Measurements from ENCODE around the gene SMYD3. TPM values are rescaled to one million over a fixed set of nuclear protein-coding genes. Genes with fewer than 3 reads are reported as not detected.
A peak's percentile ranks its signal among the peaks of the same experiment; 100 is the strongest.

The SMYD3 gene
- total and polyA plus RNA-seq, 9 of the 15 experiments (the other 6 are each of a cell fraction or from before 2014, with no cell fraction given), result 128 to 440 (median 197) TPM

DNA sequence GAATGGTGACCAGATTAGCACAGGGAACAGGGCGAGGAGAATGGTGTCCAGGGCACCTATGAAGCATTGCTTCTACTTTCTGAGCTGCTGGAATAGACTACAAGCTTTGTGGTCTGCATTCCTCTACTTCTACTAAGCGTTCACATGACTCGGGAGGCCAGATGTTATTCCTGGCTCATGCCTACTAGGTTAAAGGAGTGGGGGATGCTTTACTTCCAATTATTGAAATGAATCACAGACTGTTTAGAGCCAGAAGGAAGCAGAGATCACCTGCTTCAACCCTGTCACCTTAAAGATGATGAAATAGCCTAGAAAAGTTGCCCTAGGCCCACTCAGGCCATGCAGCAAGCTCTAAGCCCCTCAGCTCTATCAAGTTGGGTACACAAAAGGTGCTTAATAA lies 718.8 kb downstream of the SMYD3 start:
- no peak; the same call in 1 of the 2 replicates for TF ChIP-seq CEBPG (CRISPR knock-in tag; IDR thresholded peaks at IDR 0.05)
- peak in 1 of 2 experiments; percentile 64; a peak in 2 of 4 replicates for TF ChIP-seq CEBPG (tag; conservative IDR thresholded peaks at IDR 0.05 in 1 of 2, IDR thresholded peaks at IDR 0.05 in 1 of 2)
- TF ChIP-seq HDAC1 (IDR thresholded peaks at IDR 0.05), result no peak
- no peak for TF ChIP-seq CHAMP1 (IDR thresholded peaks at IDR 0.05)
- no peak for TF ChIP-seq RBBP5 (IDR thresholded peaks at IDR 0.05; ENCODE audit: borderline replicate concordance, insufficient read depth, low read length, poor library complexity, severe bottlenecking)
- TF ChIP-seq MTA1 (IDR thresholded peaks at IDR 0.05; ENCODE audit: borderline replicate concordance), result no peak
- no peak for TF ChIP-seq SAP30 (IDR thresholded peaks at IDR 0.05; ENCODE audit: borderline replicate concordance, insufficient read depth, low read depth, low read length, poor library complexity, severe bottlenecking)
- TF ChIP-seq PURB (CRISPR knock-in tag; IDR thresholded peaks at IDR 0.05; ENCODE audit: low read depth), result no peak
- no peak for TF ChIP-seq ZFP36 (IDR thresholded peaks at IDR 0.05; ENCODE audit: low read depth, low read length, partially characterized antibody)

More for the DNA sequence above, 718.8 kb downstream of the SMYD3 start:
- POLR2A ChIA-PET, result interaction anchor here (0.6 kb wide), 1 partner anchor 38 kb away, joined by 3 read pairs; no protein-coding TSS in a partner anchor
- Histone ChIP-seq H3K9ac (ENCODE audit: insufficient read depth in 1 of 2, low read depth in 2 of 2, low read length in 2 of 2) (no peak overlapping the region), H3K4me2 (ENCODE audit: insufficient read depth, low read length) (no peak overlapping the region), H3K9me3 (replicated peaks; ENCODE audit: control insufficient read depth, insufficient read depth, low read depth, low read length) (no peaks in the 10 kb centered on the region), H4K20me1 (replicated peaks; ENCODE audit: control insufficient read depth, insufficient read depth, low read length) (0 out of 2 replicates have a peak, but pooled peaks cover 8% of the 10 kb centered on the region), H3K27me3 (ENCODE audit: control insufficient read depth in 2 of 2, insufficient read depth in 2 of 2, low read length in 2 of 2) (no peaks in the 10 kb centered on the region), H2AFZ (ENCODE audit: low read depth, low read length) (no peak overlapping the region), H3K4me3 (no peak overlapping the region), H3K4me1 (replicated peaks in 1 of 2; ENCODE audit: control insufficient read depth in 2 of 2, insufficient read depth in 2 of 2, low read length in 2 of 2) (peaks cover 3 to 15% of the 10 kb centered on the region in 2 experiments; a peak in 3 of 5 replicates), H3K27ac (ENCODE audit: extremely low read depth, low read depth, low read length) (no peak overlapping the region), H3K79me2 (ENCODE audit: control insufficient read depth, insufficient read depth, low read length) (no peaks in the 10 kb centered on the region), H3K9me1 (ENCODE audit: control insufficient read depth, insufficient read depth, low read length) (peaks cover 3% of the 10 kb centered on the region), H3K36me3 (ENCODE audit: control insufficient read depth, insufficient read depth, low read length) (peaks cover 32% of the 10 kb centered on the region)
- no TSS peak for BruUV-seq (replicated peaks)
- FAIRE-seq, result no peak
- intact Hi-C loops (cut with micrococcal nuclease), result no loop called here
- in situ Hi-C loops (cut with MboI), result no loop called here
- ATAC-seq, result no peak
- CTCF ChIA-PET (ENCODE audit: low intra/inter-chr PET ratio), result no interaction called here
- DNase-seq (ENCODE audit: extremely low read depth in 1 of 4, low spot score in 3 of 4), result no peak
- WGBS (ENCODE audit: insufficient coverage, low coverage, missing lambda C conversion rate), result 82% methylated on average over 3 of the region's 3 CpGs

Measured in K562 (cell line).